ENCODE measurements around the gene CEBPE.

DNA sequence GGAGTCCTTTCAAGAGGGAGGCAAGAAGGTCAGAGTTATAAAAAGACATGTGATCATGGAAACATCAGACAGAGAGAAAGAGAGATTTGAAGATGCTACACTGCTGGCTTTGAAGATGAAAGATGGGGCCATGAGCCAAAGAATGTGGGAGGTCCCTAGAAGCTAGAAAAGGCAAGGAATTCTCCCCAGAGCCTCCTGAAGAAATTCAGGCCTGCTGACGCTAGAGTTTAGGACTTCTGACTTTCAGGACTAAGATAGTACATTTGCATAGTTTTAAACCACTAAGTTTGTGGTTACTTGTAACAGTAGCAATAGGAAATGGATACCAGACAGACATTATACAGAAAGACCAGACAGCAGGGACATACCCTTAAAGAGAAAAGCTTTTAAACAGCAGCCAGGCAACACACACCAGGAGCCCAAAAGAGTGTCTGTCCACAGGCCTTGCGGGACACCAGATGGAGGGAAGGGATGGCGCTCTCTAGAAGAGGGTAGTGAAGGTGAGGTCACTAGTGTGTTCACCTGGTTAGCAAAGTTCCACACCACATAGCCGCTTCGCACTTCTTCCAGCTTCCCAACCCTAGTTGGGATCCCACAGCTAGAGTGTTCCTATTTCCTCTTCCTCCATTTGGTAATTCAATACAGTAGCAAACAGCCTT is 29.7 kb upstream of the CEBPE start:
- no peak for TF ChIP-seq ELF1 (IDR thresholded peaks at IDR 0.05)
- TF ChIP-seq, protein P1, sequence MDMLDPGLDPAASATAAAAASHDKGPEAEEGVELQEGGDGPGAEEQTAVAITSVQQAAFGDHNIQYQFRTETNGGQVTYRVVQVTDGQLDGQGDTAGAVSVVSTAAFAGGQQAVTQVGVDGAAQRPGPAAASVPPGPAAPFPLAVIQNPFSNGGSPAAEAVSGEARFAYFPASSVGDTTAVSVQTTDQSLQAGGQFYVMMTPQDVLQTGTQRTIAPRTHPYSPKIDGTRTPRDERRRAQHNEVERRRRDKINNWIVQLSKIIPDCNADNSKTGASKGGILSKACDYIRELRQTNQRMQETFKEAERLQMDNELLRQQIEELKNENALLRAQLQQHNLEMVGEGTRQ (IDR thresholded peaks at IDR 0.05; ENCODE audit: borderline replicate concordance, low read depth, low read length), result no peak
- TF ChIP-seq, protein P2, sequence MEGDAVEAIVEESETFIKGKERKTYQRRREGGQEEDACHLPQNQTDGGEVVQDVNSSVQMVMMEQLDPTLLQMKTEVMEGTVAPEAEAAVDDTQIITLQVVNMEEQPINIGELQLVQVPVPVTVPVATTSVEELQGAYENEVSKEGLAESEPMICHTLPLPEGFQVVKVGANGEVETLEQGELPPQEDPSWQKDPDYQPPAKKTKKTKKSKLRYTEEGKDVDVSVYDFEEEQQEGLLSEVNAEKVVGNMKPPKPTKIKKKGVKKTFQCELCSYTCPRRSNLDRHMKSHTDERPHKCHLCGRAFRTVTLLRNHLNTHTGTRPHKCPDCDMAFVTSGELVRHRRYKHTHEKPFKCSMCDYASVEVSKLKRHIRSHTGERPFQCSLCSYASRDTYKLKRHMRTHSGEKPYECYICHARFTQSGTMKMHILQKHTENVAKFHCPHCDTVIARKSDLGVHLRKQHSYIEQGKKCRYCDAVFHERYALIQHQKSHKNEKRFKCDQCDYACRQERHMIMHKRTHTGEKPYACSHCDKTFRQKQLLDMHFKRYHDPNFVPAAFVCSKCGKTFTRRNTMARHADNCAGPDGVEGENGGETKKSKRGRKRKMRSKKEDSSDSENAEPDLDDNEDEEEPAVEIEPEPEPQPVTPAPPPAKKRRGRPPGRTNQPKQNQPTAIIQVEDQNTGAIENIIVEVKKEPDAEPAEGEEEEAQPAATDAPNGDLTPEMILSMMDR (IDR thresholded peaks at IDR 0.05), result no peak
- no peak for TF ChIP-seq POLR2AphosphoS5 (IDR thresholded peaks at IDR 0.05; ENCODE audit: low read depth, low read length)
- no peak for TF ChIP-seq TAF1 (IDR thresholded peaks at IDR 0.05; ENCODE audit: borderline replicate concordance, low read depth, low read length)

Data from SK-N-SH (cell line).